Activated CD4-positive, alpha-beta T cell treated with anti-CD3 and anti-CD28 coated beads, Interleukin-2, amount 50 U/mL, for 48 hours (primary cell): ENCODE measurements around the gene TTYH3.
"Not testable (repeated sequence)": the region's sequence is repeated elsewhere in the genome, so short reads cannot be mapped to it uniquely, and the experiment has no call there.

Experiments used
- DNase-seq, 2 experiments: peaks; one replicate each; pipeline ENCODE4 v3.0.0-alpha.2; 2020

TTYH3 gene

DNA sequence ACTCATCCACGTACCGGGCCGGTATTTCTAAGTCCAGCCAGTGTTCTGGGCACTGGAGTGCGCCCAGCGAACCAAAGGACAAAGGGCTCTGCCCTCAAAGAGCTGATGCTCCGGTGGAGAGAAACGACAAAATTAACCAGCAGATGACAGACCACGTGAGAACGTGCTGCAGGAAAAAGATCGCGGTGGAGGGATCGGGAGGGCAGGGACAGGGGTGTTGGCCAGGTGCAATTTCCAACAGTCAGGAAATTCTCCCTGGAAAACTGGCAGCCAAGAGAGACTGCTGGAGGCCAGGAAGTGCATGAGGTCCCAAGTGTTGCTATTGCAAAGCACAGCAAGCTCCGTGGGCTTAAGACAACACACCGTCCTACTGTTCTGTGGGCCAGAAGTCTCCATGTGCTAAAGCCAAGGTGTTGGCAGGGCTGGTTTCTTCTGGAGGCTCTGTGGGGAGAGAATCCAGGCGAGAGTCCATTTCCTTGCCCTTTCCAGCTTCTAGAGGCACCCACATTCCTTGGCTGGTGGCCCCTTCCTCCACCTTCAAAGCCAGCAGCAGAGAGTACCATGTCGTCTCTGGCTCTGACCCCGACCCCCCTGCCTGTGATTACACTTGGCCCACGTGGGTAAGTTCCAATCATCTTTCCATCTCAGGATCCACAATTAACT, 34.9 kb downstream of the TTYH3 start:
- DNase-seq, result no peak

DNA sequence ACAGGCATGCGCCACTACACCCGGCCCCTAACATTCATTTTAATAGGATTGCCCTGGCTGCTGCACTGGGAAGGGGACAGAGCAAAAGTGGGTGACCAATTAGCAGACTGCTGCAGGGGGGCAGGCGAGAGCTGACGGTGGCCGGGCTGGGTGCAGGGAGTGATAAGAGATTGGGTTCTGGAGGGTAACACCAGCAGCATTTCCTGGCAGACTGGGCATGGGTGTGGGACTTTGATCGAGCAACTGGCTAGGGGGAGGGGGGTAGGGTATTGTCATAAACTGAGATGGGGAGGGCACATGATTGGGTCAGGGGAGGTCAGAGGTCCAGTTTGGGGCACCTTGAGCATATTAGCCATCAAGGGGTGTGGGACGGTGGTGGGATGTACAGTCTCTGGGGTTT, 36.1 kb downstream of the TTYH3 start:
- no peak for DNase-seq

DNA sequence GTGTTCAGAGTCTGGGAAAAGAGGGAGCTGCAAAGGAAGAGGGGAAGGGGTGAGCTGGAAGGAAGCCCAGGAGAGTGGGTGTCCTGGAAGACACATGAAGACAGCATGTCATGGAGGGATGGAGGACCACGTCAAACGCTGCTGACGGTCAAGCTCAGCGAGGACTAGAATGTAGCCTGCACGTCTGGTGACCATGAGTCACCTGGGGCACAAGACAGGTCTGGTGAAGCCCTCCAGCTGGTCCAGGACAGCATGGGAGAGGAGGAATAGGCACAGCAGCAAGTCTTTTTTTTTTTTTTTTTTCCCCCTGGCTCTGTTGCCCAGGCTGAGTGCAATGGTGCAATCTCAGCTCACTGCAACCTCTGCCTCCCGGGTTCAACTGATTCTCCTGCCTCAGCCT, 36.6 kb downstream of the TTYH3 start:
- DNase-seq, result no peak

DNA sequence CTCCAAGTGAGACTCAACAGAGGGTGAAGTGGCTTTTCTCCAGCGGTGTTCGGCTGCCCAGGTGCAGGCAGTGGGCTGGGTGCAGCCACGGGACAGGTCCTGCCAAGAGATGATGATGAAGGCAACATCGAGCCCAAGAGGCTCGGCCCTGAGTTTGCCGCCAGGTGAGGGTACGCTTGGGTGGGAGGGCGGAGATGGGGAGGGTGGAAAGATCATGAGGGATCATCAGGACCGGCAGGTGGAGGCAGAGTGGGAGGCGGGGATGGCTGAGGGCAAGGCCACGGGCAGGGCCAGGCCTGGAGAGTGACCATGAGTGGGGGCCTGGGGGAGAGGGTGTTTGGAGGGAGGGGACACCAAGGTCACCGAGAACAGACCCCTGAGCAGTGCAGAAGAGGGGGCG, 38.4 kb downstream of the TTYH3 start:
- DNase-seq, result no peak

DNA sequence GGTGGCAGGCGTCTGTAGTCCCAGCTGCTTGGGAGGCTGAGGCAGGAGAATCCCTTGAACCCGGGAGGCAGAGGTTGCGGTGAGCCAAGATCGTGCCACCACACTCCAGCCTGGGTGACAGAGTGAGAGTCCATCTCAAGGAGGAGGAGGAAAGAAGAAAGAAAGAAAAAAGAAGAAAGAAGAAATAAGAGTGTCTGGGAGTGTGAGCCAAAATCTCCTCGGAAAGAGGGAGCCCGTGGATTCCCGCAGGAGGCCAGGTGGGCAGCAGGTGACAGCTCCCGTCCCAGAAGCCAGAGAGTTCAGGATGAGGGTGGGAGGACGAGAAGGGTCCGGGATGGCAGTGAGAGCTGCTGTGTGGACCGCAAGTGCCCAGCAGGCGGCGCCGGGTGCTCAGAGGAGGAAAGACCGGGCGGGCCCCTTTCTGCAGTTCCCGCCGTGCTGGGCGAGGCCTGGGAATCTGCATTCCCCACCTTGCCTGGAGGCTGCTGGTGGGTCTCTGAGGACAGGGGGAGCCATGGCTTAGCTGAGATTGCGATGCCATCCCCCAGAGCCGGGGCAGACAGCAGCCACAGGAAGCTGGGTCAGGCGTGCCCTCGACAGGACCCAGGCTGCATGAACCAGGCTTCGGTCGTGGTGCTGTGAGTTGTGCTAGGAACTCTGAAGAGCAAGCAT, 39.1 kb downstream of the TTYH3 start:
- DNase-seq, result peak; percentile 77 to 79

DNA sequence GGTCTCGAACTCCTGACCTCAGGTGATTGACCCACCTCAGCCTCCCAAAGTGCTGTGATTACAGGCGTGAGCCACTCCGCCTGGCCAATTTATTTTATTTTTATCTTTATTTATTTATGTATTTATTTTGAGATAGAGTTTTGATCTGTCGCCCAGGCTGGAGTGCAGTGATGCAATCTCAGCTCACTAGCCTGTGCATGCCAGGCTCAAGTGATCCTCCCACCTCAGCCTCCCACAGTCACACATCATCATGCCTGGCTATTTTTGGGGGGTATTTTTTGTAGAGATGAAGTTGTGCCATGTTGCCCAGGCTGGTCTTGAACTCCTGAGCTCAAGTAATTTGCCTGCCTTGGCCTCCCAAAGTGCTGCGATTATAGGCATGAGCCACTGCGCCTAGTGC, 41.4 kb downstream of the TTYH3 start:
- DNase-seq, result not testable (repeated sequence)

DNA sequence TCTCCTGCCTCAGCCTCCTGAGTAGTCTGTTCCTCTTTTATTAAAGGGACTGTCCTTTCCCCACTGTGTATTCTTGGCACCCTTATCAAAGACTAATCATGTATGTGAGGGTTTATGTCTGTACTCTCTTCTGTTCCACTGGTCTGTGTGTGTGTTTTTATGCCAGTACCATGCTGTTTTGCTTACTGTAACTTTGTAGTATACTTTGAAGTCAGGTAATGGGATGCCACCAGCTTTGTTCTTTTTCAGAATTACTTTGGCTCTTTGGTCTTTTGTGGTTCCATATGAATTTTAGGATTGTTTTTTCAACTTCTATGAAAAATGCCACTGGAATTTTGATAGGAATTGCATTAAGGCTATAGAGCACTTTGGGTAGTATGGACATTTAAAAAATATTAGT, 42.1 kb downstream of the TTYH3 start:
- no peak for DNase-seq

DNA sequence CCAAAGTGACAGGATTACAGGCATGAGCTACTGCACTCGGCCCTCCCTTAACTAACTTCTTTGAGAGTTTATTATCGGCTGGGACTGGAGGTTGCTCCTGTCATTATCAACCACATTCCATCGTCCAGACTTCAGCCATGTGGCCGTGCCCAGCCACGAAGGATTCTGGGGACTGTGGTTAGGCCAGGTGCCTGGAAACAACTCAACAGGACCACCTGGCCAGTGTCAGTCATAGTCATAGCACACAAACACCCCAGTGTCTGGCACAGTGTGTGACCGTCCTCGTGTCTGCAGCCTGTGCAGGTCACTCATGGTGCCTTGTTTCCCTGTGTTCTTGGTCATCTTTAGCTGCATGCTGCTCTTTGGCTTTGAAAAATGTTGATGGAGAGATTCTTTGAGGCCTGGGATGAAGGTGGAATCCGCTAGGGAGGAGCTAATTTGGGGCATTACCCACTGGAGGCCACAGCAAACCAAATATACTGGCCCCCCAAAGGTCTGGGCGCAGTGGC, 43.5 kb downstream of the TTYH3 start:
- no peak for DNase-seq

DNA sequence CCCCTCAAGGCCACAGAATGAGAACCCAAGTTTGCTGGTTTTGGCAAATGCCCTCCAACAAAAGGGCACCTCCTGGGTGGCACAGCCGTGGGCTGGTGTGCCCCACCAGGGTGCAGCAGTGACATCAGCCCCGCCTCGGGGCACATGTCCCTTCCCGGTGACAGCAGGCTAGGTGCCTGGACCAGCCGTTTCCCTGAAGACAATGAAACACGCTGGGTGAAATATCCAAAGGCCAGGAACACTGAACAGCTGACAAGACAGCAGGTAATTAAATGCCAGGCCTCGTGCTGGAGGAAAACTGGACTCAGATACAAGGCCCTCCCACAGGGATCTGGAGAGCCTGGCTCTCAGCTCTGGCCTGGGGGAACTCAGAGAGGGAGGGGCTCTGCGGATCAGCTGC, 44.8 kb downstream of the TTYH3 start:
- DNase-seq, result not testable (repeated sequence)

DNA sequence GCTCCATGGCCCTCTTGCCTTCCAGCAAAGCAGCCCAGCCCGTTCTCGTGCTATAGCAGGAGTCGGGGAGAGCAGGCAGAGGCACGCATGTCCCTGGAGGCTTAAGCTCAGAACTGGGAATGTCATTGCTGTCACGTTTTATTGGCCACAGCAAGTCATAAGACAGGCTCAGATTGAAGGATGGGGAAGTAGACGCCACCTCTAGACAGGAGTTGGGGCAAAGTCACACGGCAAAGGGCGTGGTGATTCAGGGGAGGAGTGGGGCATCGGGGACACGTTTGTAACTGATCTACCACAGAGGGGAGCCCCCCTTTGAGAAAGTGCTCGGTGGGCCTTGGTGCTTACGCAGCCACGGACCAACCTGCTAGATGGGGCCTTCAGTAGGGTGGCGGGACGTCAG, 46.7 kb downstream of the TTYH3 start:
- DNase-seq, result not testable (repeated sequence)

DNA sequence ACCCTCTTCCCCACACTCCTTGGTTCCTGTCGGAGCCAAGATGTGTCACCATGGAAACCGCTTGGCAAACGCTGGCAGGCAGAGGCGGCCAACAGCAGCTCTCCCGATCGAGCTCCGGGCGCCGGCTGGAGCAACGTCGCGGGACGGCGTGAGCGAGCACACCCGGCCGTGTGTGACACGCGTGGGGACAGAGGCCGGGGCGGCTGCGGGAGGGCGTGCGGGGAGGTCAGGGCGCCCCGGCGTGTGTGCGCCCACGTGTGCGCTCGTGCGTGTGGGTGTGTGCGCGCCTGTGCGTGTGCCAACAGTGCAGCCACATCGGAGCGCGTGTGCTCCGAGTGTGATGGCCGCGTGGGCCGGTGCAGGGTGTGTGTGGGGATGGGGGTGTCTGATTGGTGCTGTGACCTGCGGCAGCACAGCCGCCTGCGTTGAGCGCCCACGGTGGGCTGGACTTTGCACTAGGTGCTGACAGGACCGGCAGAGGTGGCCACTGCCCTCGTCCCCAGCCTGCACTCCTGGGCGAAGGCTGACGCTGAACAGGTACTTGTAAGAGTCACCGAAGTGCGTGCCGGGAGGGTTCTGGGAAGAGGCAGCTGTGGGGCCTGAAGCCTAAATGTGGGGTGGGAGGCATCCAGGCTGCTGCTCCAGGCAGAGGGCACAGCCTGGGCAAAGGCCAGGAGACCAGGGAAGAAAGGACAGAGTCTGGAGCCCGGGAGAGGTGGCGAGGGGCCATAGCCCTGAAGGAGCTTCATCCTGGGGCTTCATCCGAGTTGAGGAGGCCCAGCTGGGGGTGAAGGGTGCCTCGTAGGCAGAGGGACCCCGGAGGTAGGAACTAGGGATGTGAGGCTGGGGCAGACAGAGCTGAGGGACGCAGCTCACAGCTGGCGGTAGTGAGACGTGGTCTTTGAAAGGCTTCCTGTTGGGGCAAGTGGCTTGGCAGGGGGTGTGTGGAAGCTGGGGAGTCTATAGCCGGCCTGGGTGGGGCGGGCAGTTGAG, 47.6 kb downstream of the TTYH3 start:
- DNase-seq, result not testable (repeated sequence)

DNA sequence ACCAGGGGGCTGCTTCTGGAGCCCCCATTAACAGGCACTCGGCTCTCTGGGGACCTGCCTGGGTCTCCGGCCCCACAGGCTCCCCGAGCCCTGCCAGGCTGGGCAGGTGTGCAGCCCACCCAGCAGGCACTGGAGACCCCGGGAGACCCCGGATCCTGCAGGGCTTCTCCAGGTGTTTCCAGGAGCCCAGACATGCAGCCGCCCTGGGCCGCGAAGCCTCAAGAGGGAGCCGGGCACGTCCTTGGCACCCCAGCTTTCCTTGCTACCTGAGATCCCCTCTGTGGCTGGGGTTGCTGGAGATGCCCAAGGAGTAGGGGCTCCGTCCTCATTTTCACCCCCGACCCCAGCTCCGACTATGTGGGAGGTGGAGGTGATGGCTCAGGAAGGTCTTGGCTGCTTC, 48.5 kb downstream of the TTYH3 start:
- DNase-seq, result no peak

DNA sequence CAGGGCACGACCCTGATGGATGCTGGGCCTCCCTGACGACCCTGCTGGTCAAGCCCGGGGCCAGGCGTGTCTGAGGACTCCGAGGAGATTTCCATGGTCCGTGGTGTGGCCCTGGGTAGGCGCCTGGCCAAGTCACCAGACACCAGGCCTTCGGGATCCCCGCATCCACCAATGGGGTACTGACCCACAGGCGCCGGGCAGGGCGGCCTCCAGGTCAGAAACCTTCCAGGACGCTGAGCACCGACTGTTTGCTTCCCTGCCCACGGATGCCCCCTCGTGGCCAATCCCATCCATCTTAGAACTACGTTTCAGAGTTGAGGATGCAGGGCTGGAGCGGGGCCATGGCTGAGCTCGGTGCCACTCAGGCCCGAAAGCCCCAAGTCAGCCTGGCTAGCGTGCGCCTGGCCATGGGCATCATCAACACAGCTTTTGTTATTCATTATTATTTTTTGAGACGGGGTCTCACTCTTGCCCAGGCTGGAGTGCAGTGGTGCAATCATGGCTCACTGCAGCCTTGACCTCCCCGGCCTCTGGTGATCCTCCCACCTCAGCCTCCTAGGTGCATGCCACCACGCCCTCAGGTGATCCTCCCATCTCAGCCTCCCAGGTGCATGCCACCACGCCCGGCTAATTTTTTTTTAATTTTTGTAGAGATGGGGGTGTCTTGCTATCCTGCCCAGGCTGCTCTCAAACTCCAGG, 49.2 kb downstream of the TTYH3 start:
- DNase-seq, result peak; percentile 69 to 76

DNA sequence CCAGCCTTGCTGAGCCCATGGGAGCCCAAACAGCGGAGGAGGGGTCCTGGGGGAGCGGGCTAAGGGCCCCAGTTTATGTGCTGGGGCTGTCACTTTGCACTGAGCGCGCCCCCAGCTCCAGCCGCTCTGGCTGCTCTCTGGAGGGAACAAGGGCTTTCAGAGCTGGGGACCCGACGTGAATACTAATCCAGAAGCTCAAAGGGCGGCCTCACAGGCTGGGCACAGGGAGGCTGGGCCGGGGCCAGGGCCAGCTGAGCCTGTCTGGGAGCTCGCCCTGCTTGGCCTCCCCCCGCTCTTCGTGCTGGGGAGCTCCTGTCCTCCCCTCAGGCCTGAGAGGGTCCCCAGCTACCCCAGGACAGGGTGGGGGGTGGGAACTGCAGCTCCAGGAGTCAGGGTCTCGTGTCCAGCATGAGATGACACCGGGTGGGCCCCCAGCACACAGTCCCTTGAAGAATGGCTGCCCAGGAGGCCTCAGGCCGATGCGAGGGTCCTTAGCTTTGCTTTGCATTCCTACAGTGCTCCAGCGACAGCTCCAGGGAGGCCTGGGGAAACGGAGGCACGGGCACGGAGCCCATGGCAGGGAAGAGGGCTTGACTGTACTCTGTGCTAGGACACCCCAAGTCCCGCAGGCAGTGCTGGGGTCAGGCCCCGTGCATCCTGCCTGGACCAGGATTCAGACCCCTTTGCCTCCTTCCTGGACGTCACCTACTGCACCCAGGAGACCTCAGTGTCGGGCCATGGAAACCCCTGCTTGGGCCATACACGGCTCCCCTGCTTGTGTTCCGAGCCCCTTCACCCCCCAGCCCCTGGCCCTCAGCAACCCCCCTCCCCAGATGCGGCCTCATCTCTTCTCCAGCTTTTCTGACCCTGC, 50.4 kb downstream of the TTYH3 start:
- DNase-seq, result no peak

DNA sequence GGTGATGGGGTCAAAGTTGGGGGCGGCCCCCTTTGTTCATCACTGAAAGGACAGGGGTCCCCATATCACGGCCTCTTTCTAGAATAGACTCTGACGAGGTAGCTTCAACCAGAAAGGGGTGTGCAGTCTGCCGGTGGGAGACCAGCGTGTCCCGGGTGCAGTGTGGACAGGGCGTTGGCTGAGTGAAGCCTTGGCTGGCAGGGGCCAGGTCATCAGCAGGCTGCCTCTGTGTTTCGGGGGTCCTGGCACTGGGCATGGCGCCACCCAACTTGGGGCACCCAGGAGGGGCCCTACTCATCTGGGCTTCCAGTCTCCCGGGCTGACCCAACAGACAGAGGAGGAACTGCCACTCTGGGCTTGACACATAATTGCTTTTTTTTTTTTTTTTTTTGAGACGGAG, 52.7 kb downstream of the TTYH3 start:
- DNase-seq, result no peak

DNA sequence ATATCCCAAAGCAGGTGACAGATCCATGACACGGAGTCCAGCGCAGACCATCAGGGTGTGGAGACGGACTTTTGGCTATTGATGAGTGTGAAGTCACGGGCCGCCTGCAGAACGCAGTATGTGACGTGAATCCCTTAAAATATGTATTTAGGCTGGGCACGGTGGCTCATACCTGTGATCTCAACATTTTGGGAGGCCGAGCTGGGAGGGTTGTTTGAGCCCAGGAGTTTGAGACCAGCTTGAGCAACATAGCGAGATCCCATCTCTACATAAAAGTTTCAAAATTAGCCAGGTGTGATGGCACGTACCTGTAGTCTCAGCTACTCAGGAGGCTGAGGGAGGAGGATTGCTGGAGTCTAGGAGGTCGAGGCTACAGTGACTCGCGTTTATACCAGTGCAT, 54.3 kb downstream of the TTYH3 start:
- DNase-seq, result no peak

DNA sequence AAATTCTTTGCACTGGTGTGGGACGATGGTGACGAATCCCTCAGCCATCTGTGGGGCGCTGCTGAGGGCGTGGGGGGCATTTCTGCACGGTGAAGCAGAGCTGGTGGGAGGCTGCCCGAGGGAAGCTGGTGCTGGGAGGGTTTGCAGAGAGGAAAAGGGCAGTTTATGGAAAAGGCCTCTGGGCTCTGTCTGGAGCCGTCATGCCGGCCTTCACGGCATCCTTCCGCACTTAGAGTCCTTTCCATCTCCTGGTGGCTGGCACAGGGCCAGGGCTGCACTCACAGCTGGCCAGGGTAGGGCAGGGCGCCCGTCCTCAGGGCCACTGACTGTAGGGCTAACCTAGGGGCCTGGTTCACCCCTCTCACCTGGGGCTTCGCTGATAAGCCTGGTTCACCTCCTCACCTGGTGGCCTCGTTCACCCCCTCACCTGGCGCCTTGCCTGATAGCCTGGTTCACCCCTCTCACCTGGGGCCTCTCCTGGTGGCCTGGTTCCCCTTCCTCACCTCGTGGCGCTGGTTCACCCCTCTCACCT, 55.6 kb downstream of the TTYH3 start:
- DNase-seq, result no peak

DNA sequence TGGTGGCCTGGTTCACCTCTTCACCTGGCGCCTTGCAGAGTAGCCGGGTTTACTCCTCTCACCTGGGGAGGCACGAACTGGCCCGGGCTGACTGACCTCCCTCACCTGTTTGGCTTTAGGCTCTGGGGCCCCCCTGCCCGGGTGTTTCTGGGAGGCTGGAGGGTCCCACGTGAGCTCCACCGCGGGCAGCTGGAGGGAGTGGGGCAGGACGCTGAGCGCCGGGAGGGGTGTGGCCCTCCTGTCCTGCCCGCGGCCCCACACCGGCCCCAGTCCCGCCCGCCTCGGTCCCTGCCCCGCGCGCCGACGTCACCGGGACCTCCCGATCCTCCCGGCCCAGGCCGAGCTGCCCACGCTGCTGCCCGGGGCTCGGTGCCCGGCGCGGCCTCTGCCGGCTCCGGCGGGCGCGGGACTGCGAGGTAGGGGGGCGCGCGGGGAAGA, 56.1 kb downstream of the TTYH3 start, which contains the start of gene AMZ1:
Gene AMZ1 (plus strand): TSS at position 322 of the 438 bp plus-strand sequence. CDS start 12,250 bp downstream, outside the sequence.
- DNase-seq, result no peak

DNA sequence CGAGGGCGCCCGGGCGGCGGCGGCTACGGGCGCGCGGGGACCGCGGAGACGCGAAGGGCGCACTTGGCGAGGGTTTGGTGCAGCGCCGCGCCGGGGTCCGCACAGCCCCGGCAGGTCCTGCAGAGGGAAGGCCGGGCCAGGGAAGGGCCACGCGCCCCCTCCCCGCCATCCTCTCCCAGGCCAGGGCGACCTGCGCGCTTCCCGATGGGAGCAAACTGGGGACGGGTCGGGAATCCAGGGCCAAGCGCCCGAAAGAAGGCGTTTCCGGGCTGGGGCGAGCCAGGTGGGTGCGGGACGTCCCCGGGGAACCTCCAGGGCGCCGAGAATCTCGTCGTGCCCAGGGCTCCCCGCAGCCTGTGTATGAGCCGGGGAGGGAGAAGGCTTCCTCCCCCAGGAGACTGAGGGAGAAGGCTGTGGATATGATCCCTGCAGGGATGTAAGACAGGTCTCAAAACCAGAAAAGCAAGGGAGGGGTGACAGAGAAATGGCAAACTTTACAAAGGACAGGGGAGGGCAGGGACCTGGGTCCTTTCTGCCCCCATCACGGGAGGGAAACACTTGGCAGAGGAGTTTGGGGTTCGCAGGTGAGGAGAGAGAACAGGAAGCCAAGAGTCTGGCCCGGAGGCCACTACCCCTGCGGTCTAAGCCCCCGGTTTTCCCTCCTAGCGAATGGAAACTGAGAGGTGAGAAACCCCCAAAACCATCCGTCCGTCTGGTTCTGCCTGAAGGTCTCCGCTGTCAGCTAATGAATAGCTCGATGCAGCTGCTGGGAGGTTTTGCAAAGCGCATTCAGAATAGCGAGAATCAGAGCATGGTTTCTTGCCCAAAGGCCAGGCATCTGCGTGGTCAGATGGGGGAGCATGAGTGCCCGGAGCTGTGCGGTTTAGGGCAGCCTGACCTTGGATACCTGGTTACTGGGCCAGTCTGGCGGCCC, 56.9 kb downstream of the TTYH3 start:
- no peak for DNase-seq

DNA sequence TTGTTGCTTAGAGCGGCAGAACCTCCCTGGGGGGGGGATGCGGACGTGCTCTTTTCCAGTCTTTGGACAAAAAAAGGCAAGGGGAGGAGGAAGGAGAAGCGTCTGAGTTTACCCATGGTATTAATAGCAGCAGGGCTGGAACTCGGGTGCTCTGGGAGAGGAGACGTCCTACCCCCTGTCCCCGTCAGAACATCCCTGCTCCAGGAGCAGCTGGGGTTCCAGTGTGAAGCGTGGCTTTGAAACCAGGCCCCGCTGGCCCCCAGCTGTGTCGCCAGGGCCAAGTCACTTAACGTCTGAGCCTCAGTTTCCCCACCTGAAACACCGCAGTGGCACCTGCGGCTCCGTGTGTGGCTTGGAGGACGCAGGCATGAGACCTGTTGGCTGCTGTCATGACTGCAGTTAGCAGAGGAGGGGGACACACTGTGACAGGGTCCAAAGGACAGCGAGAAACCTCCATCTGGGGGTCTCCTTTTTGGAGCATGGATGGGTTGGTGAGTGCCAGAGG, 57.6 kb downstream of the TTYH3 start:
- no peak for DNase-seq
